A204.1 (cell line): ENCODE measurements around the gene B3GNT5.

Experiments
- FAIRE-seq: peaks from 2 replicates; lab custom pipeline; 2012; peaks lifted over from hg19 to GRCh38; lab: Jason Lieb, UNC

Gene B3GNT5

GRCh38 chr3:183265834-183266417 lies 12.9 kb downstream of the B3GNT5 start:
- no peak for FAIRE-seq

- FAIRE-seq, result no peak
Observed at GRCh38 chr3:183266454-183266853, 13.4 kb downstream of the B3GNT5 start.

GRCh38 chr3:183267140-183267539 lies 14.1 kb downstream of the B3GNT5 start:
- FAIRE-seq, result no peak

- no peak for FAIRE-seq
Observed at GRCh38 chr3:183268366-183268765, 15.3 kb downstream of the B3GNT5 start.

GRCh38 chr3:183269345-183269744 lies 16.3 kb downstream of the B3GNT5 start:
- FAIRE-seq, result no peak

GRCh38 chr3:183270344-183270743 lies 17.3 kb downstream of the B3GNT5 start:
- FAIRE-seq, result no peak

GRCh38 chr3:183272142-183272541 lies 19.1 kb downstream of the B3GNT5 start:
- FAIRE-seq, result no peak

GRCh38 chr3:183272791-183273190 lies 19.7 kb downstream of the B3GNT5 start:
- no peak for FAIRE-seq

- FAIRE-seq, result no peak
Observed at GRCh38 chr3:183274609-183275008, 21.6 kb downstream of the B3GNT5 start.

GRCh38 chr3:183275418-183275817 lies 22.4 kb downstream of the B3GNT5 start:
- FAIRE-seq, result no peak

- FAIRE-seq, result no peak
Observed at GRCh38 chr3:183275937-183276336, 22.9 kb downstream of the B3GNT5 start.

- FAIRE-seq, result no peak
Observed at GRCh38 chr3:183277260-183277659, 24.2 kb downstream of the B3GNT5 start.

- no peak for FAIRE-seq
Observed at GRCh38 chr3:183278479-183279088, 25.5 kb downstream of the B3GNT5 start.

- FAIRE-seq, result no peak
Observed at GRCh38 chr3:183279371-183279770, 26.3 kb downstream of the B3GNT5 start.

GRCh38 chr3:183281126-183281797 lies 28.2 kb downstream of the B3GNT5 start:
- no peak for FAIRE-seq

GRCh38 chr3:183283886-183284285 lies 30.8 kb downstream of the B3GNT5 start:
- no peak for FAIRE-seq

GRCh38 chr3:183284570-183284969 lies 31.5 kb downstream of the B3GNT5 start:
- FAIRE-seq, result no peak

- no peak for FAIRE-seq
Observed at GRCh38 chr3:183285318-183285717, 32.3 kb downstream of the B3GNT5 start.

- no peak for FAIRE-seq
Observed at GRCh38 chr3:183285828-183286457, 32.9 kb downstream of the B3GNT5 start.

- no peak for FAIRE-seq
Observed at GRCh38 chr3:183287301-183287971, 34.4 kb downstream of the B3GNT5 start.

- FAIRE-seq, result no peak
Observed at GRCh38 chr3:183288117-183288516, 35.1 kb downstream of the B3GNT5 start.

- FAIRE-seq, result no peak
Observed at GRCh38 chr3:183290216-183290615, 37.2 kb downstream of the B3GNT5 start.
